HCT116 (cell line): ENCODE data around the gene REN. TPM values are rescaled to one million over a fixed set of nuclear protein-coding genes. Genes with fewer than 3 reads are reported as not detected.

Experiments
- ATAC-seq: fragments of 200-7000 bp; cut with Tn5 transposase; 2 replicates; pipeline ENCODE4 v1.9.1; 2020; ENCODE audit warnings: mild to moderate bottlenecking, moderate library complexity
- BruUV-seq: library from RNA; stranded (reverse); fragments of 400-500 nt; replicated peaks from 2 replicates; lab custom pipeline; 2021; lab: Mats Ljungman, UMichigan
- CTCF ChIA-PET: fragments of 300-600 bp; sonication (Branson Sonifier 250); formaldehyde crosslinking; loops from one replicate; lab custom pipeline; 2021; ENCODE audit warnings: antibody characterized with exemption; lab: Charles Lee
- POLR2A ChIA-PET: fragments of 300-600, 350-600 bp; sonication (Branson Sonifier 250); formaldehyde crosslinking; loops from one replicate; lab custom pipeline; 2021; ENCODE audit warnings: antibody characterized with exemption; lab: Charles Lee
- RAD21 ChIA-PET, 2 experiments: fragments of 300-600 bp; sonication (Branson Sonifier 250); formaldehyde crosslinking; loops; one replicate each; lab custom pipeline; 2023; ENCODE audit warnings: low total read pairs in 2 of 2; ENCODE audit not compliant: uncharacterized antibody in 2 of 2, unreplicated experiment in 2 of 2, low non-redundant PET in 1 of 2; lab: Charles Lee
- DNase-seq: peaks from one replicate; pipeline ENCODE4 v3.0.0-alpha.2; 2010; ENCODE audit warnings: low read depth, low spot score
- H2AFZ ChIP-seq: fragments of 200-600 bp; shearing (Covaris generic), sonication (generic); 2 replicates; pipeline ENCODE4 v1.6.1; 2017; ENCODE audit warnings: low read depth, mixed run types, mixed read lengths, antibody characterized with exemption, low read length; ENCODE audit not compliant: poor library complexity, severe bottlenecking
- H3K27ac ChIP-seq: 2 replicates; pipeline ENCODE4 v1.5.1; 2012; ENCODE audit warnings: low read depth, low read length
- H3K27me3 ChIP-seq: fragments of 200-600 bp; sonication (generic); 2 replicates; pipeline ENCODE4 v1.6.1; 2016; ENCODE audit warnings: mixed run types, low read length, mixed read lengths; ENCODE audit not compliant: insufficient read depth
- H3K36me3 ChIP-seq, 2 experiments: fragments of 200-500 bp in 1 of 2; fragments of 200-600 bp in 1 of 2; sonication (Bioruptor generic) in 1 of 2; sonication (generic) in 1 of 2; 2 replicates each; pipeline versions ENCODE4 v1.5.1 to v1.6.1; 2014 to 2016; ENCODE audit warnings: low read length in 2 of 2, inconsistent platforms in 1 of 2, mixed read lengths in 1 of 2, mixed run types in 1 of 2; ENCODE audit not compliant: insufficient read depth in 2 of 2, control insufficient read depth in 1 of 2
- H3K4me1 ChIP-seq, 2 experiments: fragments of 200-600 bp in 1 of 2; sonication (generic) in 1 of 2; 2 replicates each; pipeline versions ENCODE4 v1.5.1 to v1.6.1; 2012 to 2017; ENCODE audit warnings: low read length in 2 of 2, inconsistent platforms in 1 of 2, mild to moderate bottlenecking in 1 of 2, mixed read lengths in 1 of 2, mixed run types in 1 of 2, moderate library complexity in 1 of 2; ENCODE audit not compliant: insufficient read depth in 2 of 2, control insufficient read depth in 1 of 2
- H3K4me2 ChIP-seq: fragments of 200-600 bp; sonication (generic); 2 replicates; pipeline ENCODE4 v1.6.1; 2017; ENCODE audit warnings: mixed run types, low read length, mixed read lengths
- H3K4me3 ChIP-seq, 2 experiments: fragments of 200-600 bp in 1 of 2; sonication (generic) in 1 of 2; replicated peaks in 1 of 2; 2 replicates each; pipeline ENCODE4 v1.5.1; 2011 to 2016; ENCODE audit warnings: low read length in 2 of 2, control low read depth in 1 of 2, low read depth in 1 of 2, mild to moderate bottlenecking in 1 of 2, mixed read lengths in 1 of 2, mixed run types in 1 of 2
- H3K79me2 ChIP-seq: fragments of 200-600 bp; sonication (generic); 2 replicates; pipeline ENCODE4 v1.6.1; 2017; ENCODE audit warnings: mild to moderate bottlenecking, mixed run types, low read length, moderate library complexity, mixed read lengths; ENCODE audit not compliant: insufficient read depth
- H3K9ac ChIP-seq: fragments of 200-600 bp; sonication (generic); 2 replicates; pipeline ENCODE4 v1.6.1; 2016; ENCODE audit warnings: low read length, mixed read lengths
- H3K9me2 ChIP-seq: fragments of 200-600 bp; sonication (generic), shearing (Covaris generic); 2 replicates; pipeline ENCODE4 v1.6.1; 2017; ENCODE audit warnings: mixed run types, mild to moderate bottlenecking, moderate library complexity; ENCODE audit not compliant: insufficient read depth
- H3K9me3 ChIP-seq, 2 experiments: fragments of 200-500 bp in 1 of 2; fragments of 200-600 bp in 1 of 2; sonication (Bioruptor generic) in 1 of 2; sonication (generic) in 1 of 2; 2 replicates each; pipeline ENCODE4 v1.6.1; 2014 to 2017; ENCODE audit warnings: low read length in 2 of 2, mixed read lengths in 2 of 2, inconsistent platforms in 1 of 2, low read depth in 1 of 2, mild to moderate bottlenecking in 1 of 2, mixed run types in 1 of 2, moderate library complexity in 1 of 2; ENCODE audit not compliant: control insufficient read depth in 1 of 2, insufficient read depth in 1 of 2
- H4K20me1 ChIP-seq: fragments of 200-600 bp; sonication (generic), shearing (Covaris generic); 2 replicates; pipeline ENCODE4 v1.6.1; 2017; ENCODE audit warnings: mixed run types, mild to moderate bottlenecking, moderate library complexity; ENCODE audit not compliant: insufficient read depth
- CBX3 ChIP-seq: IDR thresholded peaks from 2 replicates; pipeline ENCODE4 v1.6.1; 2012; ENCODE audit warnings: low read depth
- EZH2 ChIP-seq: fragments of 200-600 bp; sonication (generic); IDR thresholded peaks from 2 replicates; pipeline ENCODE4 v1.6.1; 2017; ENCODE audit warnings: antibody characterized with exemption, mixed run types
- SP1 ChIP-seq: IDR thresholded peaks from 2 replicates; pipeline ENCODE4 v1.6.1; 2012; ENCODE audit warnings: low read depth
- TCF7L2 ChIP-seq: IDR thresholded peaks from 2 replicates; pipeline ENCODE4 v1.7.0; 2011; ENCODE audit warnings: borderline replicate concordance, inconsistent platforms; ENCODE audit not compliant: insufficient read depth, insufficient read length; ENCODE audit errors: extremely low read depth
- intact Hi-C: fragments of 100-400 bp; cut with micrococcal nuclease; formaldehyde crosslinking; loops from 2 replicates; pipeline ENCODE4 v1.10.0; 2022
- total RNA-seq: library from RNA; stranded (reverse); gene quantifications from one replicate; pipeline ENCODE4 v1.2.1, GENCODE V29; 2021; ENCODE audit not compliant: unreplicated experiment
- TF ChIP-seq, protein P1 (sequence below): IDR thresholded peaks from 2 replicates; pipeline ENCODE4 v1.6.1; 2012; ENCODE audit warnings: low read depth

REN gene
- total RNA-seq, 1 experiment from 2014 or later: 0.47 TPM

- ChIA-PET CTCF (interaction anchor here (4.3 kb wide), 1 partner anchor 13 kb away, joined by 18 read pairs; no protein-coding TSS in a partner anchor), POLR2A (no interaction called here)
Observed at GRCh38 chr1:204149107-204149506, 17.0 kb downstream of the REN start.

More at GRCh38 chr1:204149107-204149506, 17.0 kb downstream of the REN start:
- H2AFZ ChIP-seq: no peak overlapping the region
- H3K27ac ChIP-seq: no peak overlapping the region
- H3K4me3 ChIP-seq: no peak overlapping the region
- DNase-seq (no peak), ATAC-seq (no peak)
- H3K4me1 ChIP-seq: peaks cover 8 to 27% of the 10 kb centered on the region in 2 experiments
- RAD21 ChIA-PET: no interaction called here
- no peaks in the 10 kb centered on the region for H3K27me3 ChIP-seq
- intact Hi-C loops: no loop called here
- H3K9ac ChIP-seq: no peak overlapping the region
- H3K4me2 ChIP-seq: no peak overlapping the region
- no peaks in the 10 kb centered on the region for H3K9me2 ChIP-seq
- no peaks in the 10 kb centered on the region for H3K9me3 ChIP-seq
- BruUV-seq: TSS peak; percentile 29
- no peak for TF ChIP-seq SP1
- TF ChIP-seq, protein P1, sequence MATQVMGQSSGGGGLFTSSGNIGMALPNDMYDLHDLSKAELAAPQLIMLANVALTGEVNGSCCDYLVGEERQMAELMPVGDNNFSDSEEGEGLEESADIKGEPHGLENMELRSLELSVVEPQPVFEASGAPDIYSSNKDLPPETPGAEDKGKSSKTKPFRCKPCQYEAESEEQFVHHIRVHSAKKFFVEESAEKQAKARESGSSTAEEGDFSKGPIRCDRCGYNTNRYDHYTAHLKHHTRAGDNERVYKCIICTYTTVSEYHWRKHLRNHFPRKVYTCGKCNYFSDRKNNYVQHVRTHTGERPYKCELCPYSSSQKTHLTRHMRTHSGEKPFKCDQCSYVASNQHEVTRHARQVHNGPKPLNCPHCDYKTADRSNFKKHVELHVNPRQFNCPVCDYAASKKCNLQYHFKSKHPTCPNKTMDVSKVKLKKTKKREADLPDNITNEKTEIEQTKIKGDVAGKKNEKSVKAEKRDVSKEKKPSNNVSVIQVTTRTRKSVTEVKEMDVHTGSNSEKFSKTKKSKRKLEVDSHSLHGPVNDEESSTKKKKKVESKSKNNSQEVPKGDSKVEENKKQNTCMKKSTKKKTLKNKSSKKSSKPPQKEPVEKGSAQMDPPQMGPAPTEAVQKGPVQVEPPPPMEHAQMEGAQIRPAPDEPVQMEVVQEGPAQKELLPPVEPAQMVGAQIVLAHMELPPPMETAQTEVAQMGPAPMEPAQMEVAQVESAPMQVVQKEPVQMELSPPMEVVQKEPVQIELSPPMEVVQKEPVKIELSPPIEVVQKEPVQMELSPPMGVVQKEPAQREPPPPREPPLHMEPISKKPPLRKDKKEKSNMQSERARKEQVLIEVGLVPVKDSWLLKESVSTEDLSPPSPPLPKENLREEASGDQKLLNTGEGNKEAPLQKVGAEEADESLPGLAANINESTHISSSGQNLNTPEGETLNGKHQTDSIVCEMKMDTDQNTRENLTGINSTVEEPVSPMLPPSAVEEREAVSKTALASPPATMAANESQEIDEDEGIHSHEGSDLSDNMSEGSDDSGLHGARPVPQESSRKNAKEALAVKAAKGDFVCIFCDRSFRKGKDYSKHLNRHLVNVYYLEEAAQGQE: no peak
- TF ChIP-seq EZH2: no peak
- no peak for TF ChIP-seq CBX3
- no peak for TF ChIP-seq TCF7L2
- H3K36me3 ChIP-seq: no peaks in the 10 kb centered on the region
- no peaks in the 10 kb centered on the region for H4K20me1 ChIP-seq
- H3K79me2 ChIP-seq: no peaks in the 10 kb centered on the region
